Muscle of arm (tissue), 12 donors: ENCODE measurements around the gene LRRC4B. TPM values are rescaled to one million over a fixed set of nuclear protein-coding genes. Genes with fewer than 3 reads are reported as not detected.
"Not testable (repeated sequence)": the region's sequence is repeated elsewhere in the genome, so short reads cannot be mapped to it uniquely, and the experiment has no call there.

Source experiments
- DNase-seq: peaks from one replicate; pipeline ENCODE4 v3.0.0-alpha.2; 2013
- polyA plus RNA-seq, 12 donors: library from polyadenylated mRNA; unstranded; fragments of 120-200 nt; gene quantifications; one replicate each; pipeline ENCODE4 v1.2.1, GENCODE V29; 2013; ENCODE audit not compliant: insufficient read length in 12 of 12

The LRRC4B gene
- polyA plus RNA-seq, 12 donors, result 6.0 to 21.0 (median 8.7) TPM; not detected in 1

DNA sequence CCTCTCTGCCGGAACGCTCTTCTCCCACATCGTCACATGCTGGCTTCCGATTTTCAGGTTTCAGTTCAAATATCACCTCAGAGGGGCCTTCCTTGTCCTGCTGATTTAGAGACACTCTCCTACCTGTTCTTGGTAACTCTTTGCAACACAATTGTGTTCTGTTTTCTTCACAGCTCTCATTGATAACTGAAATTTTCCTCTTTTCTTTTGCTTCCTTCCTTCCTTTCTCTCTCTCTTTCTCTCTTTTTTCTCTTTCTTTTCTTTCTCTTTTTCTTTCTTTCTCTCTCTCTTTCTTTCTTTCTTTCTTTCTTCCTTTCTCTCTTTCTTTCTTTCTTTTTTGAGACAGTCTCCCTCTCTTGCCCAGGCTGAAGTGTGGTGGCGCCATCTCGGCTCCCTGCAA is 12.0 kb upstream of the LRRC4B start:
- no peak for DNase-seq

DNA sequence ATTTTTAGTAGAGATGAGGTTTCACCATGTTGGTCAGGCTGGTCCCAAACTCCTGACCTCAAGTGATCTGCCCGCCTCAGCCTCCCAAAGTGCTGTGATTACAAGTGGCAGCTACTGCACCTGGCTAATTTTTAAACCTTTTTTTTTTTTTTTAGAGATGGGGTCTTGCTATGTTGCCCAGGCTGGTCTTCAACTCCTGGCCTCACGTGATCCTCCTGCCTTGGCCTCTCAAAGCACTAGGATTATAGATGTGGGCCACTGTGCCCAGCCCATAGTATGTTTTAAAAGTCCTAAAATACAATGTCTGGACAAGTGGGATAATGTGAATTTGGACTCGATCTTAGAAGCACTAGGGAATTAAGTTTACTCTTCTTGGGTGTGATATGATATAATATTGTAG is 8.5 kb upstream of the LRRC4B start:
- not testable (repeated sequence) for DNase-seq

DNA sequence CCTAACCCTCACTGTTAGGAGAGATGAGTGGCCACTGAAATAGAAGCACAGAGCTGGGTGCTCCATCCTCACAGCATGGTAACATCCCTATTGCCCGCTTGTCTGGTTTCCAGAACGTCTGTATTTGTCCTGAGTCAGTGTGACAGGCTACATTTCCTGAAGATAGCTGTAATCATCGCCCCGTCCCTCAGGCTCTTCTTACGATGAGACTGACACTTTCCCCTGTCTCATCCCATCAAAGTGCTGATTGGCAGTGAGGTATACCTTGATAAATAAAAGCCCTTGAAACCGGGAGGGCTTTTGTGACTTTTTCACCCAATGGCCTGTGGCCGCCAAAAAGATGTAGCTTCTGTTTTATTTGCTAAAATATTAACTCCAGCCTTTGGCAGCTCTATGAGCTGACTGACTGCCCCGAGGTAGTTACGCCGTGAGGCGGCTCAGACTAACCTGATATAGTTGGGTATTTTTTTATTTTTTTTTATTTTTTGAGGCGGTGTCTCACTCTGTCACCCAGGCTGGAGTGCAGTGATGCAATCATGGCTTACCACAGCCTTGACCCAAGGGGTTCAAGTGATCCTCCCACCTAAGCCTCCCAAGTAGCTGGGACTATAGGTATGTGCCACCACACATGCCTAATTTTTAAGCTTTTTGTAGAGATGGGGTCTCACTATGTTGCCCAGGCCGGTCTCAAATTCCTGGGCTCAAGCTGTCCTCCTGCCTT is 5.7 kb upstream of the LRRC4B start:
- DNase-seq, result no peak

DNA sequence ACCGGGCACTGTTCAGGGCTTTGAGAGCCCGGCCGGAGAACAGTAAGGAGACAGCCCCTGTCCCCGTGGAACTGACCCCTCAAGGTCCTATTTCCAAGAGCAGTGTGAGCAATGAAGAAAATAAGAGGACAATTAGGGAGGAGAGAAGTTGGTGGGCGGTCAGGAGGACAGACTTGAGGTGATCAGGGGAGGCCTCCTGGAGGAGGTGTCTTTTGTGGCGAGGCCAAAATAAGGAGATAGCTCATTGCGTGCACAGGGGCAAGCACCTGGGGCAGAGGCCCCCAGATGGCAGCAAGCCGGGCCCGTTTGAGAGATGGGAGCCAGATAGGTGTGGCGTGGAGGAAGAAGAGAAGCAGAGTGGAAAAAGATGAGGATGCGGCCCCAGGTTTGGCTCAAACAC is 2.8 kb upstream of the LRRC4B start:
- no peak for DNase-seq

DNA sequence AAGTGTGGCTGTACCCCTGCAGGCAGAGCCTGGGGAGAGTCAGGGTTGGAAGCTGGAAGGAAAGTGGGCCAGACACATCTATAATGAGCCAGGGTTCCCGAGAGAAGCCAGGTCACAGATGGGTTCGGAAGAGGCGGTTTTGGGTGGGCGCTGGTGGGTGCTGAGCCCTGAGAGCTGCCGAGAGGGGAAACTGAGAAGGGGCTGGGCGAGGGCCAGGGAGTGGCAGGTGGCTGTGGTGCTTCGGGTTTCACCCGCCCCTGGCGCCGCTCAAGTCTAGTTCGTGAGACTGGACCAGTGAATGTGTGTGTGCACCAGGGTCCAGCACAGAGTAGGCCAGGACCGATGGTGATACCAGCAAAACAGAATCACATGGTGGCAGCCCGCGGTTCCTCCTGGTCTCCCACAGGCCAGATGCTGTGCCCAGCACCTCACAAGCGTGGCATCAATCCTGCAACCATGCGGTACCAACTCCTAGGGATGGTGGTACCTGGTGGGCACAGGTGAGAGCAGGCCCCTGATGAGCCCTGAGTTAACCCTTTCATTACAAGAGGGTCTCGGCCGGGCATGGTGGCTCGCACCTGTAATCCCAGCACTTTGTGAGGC is 1.8 kb upstream of the LRRC4B start:
- no peak for DNase-seq

DNA sequence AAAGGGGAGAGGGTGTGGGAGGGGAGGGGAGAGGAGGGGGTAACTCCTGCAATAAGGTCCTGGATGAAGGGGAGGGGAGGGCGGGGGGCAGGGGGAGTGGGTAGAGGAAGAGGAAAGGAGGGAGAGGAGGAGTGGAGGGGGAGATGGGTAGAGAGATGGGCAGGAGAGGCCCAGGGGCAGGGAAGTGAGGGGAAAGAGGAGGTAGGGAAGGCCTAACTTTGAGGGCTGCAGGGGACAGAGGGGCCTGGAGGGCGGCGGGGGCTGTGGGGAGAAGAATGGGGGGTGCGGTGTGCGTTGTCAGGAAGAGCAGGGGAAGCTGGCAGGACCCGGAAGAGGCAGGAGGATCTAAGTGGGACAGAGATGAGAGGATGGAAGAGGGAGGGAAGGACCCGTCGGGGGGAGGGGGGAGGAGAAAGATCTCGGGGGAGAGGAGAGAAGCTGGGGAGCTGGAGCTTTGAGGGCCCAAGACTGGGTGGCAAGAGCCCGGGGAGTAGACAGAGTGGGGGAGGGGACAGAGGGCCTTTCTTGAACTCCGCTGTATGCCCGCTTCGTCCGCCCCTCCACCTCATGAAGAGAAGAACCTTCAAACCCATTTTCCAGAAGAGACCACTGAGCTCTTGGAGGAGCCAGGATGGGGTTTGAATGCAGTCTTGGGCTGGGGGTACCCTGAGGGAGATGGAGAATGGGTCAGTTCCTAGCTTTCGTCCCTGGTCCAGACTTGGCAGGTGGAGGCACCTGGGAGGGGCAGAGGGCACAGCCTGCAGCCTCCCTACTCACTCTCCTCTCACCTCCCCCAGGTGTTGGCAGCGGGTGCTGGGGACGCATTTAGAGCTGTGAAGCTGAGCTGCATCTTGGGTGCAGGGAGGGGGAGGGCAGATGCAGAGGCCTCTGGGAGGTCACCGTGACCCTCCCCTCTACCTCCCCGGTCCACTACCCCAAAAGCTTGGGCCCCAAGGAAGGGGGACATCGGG is 778 bp upstream of the LRRC4B start:
- no peak for DNase-seq

DNA sequence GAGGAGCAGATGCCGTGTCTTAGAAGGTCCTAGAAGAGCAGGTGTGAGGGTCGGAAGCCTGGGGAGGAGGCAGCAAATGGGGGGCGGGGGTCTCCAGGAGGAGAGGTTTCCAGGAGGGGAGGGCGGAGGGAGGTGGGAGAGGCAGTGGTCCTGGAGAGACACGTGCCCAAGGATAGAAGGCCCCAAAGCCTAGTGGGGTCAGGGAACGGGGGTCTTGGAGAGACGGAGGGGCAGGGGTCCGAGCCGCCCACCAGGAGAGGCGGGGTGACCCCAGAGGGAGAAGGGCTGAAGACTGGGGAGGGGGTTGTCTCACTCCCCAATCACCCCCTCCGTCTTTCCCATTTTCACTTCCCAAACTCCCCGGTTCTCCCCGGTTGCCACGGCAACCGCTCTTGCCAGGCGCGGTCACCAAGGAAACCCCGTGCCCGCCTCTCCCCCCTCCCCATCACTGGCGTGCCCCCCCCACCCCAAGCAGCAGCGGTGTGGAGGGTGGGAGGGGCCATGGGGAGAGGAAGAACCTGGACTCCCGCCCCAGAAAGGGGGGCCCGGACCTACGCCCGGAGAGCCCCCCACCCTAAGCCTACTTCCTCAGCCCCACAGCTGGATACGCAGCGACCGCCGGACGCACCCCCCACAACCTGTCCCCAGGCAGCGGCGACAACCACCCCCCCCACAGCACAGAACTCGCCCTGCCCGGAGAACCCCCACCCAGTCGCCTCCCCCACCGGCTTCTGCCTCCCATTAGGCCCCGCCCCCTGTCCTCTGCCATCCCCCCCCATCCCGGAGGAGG is 988 bp downstream of the LRRC4B start:
- no peak for DNase-seq

DNA sequence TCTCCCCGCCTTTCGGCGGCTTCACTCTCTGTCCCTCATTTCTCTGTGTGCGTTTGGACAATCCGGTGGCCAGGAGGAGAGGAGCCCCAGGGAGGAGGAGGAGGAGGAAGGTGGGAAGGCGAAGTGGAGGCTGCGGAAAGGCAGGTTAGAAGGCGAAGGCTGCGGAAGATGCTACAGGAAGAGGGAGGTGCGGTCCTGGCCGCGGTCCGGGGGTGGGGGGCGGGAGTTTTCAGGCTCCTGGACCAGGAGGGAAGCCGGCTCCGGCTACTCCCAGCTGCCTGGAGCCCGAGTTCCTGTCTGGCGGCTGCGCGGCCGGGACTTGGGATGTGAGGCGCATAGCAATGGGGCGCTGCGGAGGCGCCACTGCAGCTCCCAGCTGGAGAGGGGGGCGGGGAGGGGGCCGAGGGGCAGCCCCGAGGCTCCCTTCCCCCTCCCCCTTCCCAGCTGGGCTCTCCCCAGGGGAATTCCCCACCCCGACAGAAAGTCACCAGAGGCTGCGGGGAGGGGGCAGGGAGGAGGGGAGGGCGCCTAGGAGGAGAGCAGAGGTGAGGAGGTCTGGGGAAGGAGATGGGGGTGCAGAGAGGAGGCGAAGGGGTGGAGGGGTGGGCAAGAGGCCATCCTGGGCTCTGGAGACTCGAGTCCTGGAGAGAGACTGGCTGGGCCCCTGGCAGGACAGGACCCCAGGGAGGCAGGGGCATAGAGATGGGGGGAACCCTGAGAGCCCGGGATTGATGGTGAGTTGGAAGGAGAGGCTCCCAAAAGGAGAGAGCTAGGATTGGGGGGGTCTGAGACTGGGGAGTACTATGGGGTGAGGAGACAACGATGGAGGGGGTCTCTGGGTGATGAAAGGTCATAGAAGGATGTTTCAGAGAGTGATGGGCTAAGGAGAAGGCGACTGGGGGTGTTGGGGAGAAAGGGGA is 2.0 kb downstream of the LRRC4B start:
- DNase-seq, result no peak

DNA sequence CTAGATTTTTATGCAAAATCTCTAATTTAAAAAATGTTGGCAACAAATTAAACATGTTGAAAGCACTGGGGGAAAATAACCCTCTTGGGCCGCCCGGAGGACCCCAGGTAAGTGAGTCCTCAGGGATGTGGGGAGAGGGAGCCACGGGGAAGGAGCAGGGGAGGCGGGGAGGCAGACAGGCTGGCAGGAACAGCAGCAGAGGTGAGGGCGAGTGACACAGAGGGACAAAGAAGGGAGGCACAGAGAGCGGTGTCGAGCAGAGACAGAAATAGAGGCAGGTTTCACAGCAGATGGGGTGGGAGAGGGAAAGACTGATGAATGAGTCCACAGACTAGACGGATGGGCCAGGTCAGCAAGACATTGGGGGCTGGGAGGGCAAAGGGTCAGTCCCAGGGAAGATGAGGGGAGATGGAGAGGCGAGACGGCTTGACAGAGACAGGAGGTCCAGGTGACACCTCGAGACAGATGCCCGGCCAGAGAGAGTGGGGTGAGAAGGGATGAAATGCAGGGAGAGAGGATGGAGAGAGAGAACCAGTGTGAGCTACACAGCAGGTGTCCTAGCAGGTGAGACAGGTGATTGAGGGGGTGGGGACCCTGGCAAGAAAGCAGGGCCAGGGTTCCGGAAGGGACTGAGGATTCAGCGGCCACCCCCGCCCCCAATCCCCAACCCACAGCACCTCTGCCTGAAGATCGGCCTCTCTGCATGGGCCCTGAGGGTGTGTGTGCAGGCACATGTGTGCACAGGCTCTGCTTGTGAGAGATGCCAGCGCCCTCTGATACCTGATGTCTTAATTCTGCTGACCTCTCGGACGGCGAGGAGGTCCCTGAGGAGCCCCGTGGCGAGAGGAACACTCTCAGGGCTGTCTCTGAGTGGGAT is 3.8 kb downstream of the LRRC4B start:
- no peak for DNase-seq

DNA sequence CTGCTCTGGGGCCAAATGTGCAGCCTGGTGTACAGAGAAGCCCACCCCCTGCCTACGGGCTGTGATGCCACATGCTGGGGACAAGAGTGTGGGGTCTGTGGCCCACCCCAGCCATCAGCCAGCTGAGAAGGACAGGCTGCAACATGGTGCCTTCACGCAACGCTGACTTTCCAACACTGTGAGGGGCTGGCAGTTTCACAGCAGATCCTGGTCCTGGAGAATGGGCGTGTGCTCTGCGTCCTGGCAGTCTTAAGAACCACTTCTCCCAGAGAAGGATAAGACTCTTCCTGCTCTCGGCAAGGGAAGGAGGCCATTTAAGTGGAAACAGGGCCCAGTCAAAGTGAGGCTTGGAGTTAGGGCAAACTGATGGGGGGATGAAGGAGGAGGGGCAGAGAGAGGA is 4.6 kb downstream of the LRRC4B start:
- no peak for DNase-seq

DNA sequence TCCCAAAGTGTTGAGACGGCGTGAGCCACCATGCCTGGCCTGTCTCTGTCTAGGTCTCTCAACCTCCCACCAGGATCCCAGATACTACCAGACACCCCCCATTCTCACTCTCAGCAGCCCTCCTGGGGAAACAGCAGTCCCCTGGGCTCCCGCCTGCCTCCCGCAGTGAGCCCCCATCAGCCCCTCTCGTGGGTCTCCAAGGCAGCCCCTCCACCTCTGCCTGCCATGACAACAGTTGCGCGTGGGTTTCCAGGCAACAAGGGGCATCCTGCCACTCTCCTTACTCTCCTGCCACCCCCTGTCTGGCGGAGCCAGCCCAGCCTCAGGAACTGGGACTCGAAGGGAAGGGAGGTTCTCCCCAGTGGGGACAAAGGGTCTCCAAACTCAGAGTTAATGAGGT is 5.2 kb downstream of the LRRC4B start:
- no peak for DNase-seq

DNA sequence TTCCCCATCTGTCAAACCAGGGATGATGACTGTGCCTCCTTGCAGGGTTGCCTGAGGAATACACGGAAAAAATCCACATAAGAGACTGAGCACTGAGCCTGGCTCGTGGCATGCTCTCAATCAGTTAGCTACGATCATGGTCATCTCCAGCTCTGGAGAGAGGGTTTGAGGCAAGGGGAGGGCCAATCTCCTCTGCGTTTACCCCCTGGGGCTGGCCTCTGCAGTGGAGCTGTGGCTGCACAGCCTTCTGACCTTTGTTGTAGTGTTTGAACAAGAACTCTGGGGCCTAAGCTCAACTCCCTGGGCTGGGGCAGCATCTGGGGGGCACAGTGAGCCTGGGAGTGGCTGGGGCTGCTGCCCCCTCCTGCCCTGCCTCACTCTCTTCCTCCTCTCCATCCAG is 5.9 kb downstream of the LRRC4B start:
- DNase-seq, result no peak

DNA sequence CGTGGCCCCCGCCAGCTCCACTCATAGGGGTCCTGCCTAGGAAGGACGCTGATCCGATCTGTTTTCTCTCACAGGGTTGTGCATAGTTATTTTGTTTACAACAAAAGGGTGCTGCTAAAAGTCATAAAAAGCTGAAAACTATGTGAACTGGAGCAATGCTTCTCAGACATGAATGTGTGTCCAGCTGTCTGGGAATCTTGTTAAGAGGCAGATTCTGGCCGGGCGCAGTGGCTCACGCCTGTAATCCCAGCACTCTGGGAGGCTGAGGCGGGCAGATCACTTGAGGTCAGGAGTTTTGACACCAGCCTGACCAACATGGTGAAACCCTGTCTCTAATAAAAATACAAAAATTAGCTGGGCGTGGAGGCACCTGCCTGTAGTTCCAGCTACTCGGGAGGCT is 8.6 kb downstream of the LRRC4B start:
- DNase-seq, result no peak

DNA sequence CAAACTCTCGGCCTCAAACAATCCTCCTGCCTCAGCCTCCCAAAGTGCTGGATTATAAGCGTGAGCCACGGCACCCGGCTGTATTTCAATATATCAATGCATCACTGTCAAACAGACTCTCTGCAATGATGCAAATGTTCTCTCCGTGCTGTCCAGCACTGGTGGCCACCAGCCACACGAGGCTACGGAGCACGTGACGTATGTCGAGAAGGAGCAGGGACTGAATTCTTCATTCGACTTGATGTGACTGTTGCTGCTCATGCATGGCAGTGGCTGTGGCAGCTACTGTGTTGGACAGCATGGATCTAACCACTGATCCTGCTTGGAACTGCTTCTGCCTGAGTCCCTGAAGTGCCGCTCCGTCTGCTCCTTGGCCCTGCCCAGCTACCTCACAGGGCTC is 9.8 kb downstream of the LRRC4B start:
- no peak for DNase-seq

DNA sequence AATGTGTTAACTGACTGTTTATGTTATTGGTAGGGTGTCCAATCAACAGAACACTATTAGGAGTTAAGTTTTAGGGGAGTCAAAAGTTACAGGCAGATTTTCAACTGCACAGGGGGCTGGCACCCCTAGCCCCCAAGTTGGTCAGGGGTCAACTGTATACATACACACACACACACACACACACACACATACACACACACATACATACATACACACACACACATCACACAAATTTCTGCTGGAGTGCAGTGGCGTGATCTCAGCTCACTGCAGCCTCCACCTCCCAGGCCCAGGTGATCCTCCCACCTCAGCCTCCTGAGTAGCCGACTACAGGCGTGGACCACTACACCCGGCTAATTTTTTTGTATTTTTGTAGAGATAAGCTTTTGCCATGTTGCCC is 10.2 kb downstream of the LRRC4B start:
- no peak for DNase-seq

DNA sequence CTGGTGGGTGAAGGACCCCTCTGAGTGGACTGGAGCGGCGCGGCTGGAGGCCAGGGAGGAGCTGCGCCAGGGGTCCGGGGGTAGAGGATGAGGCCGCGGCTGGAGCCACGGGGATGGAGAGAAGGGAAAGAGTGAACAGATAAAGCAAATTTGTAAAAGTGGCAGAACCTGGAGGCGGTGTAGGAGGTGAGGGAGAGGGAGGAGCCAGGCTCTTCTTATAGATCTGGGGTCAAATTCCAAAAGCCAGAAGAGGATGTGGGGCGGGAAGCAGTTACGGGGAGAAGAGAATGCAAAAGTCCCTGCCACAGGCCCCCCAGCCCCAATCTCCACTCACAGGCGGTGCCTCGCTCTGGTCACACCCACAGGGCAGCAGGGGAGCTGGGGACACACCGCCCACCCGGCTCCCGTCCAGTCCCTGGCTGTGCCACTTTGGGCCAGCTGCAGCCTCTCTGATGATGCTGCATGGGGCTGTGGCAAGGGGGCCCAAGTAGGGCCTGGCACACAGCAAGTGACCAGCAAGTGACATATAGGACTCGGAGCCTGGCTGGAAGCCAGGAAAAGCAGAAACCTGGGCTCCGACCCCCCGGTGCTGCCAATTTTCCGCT is 11.1 kb downstream of the LRRC4B start:
- DNase-seq, result no peak

DNA sequence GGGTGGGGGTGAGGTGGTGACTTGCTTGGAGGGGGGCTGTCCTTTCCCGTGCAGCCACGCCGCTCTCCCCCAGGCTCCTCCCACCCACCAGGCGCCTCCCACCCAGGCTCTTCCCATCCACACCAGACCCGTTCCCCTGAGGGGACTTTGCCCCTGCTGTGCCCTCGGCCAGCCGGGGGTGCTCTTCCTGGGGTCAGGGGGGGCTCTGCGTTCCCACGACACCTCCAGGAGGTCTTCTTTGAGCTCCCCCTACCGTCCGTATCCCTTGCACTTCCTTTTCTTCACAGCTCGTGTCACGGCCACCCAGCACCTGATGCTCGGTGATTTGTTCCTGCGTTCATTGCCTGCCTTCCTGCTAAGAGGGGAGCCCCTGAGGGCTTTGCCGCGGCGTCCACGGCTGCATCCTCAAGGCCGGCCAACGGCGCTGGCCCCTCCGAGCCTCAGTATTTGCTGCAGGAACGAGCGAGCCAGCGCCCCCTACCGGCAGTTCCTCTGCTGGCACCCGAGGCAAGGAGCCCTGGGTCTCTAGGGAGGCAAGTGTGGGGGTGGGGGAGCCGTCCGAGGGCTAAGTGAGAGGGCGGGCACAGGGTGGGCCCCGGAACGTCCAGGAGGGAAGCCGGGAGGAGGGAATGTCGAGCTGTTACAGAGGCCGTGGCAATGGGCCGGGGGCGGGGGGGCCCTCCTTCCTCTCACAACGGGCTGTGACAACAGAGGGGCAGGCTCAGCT is 11.8 kb downstream of the LRRC4B start:
- peak; percentile 80 for DNase-seq

DNA sequence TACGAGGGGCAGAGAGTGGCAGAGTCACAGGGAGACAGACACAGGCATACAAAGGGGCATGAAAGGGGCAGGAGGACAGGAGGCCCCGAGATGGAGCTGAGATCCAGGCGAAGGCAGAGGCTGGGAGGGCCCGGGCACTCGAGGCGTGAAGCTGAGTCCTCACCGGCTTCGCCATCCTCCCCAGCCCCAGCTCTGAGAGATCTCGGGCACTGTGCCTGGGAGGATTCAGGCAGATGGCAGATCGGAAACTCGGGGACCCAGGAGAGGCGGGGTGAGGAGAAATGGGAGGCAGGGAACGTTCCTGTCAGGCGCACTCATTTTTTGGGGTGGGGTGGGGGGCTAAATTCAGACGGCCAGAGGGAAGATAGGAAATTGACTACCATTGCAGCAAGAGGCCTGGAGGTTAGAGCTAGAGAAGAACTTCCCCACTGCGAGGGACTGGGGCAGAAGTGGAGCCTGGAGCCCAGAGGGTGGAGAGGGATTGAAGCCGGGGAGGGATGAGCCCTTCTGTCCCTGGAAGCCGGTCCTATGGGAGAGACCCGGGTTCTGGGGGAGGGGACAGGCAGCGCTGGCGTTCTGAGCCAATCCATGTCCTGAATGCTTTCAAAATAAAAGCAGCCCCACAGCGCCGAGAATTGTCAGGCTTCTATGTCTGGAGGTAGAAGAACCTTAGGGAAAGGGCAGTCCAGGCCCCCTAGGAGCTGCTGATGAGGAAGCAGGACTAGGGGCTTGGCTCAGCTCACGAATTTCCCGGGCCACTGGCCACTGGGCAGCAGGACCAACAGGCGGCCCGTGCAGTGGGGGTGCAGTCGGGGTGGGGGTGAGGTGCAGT is 12.6 kb downstream of the LRRC4B start:
- DNase-seq, result no peak
